Measurements from ENCODE around the gene SYT7.

Gene SYT7

GRCh38 chr11:61596542-61596941 is 15.7 kb upstream of the SYT7 start:
- no peak overlapping the region for H3K27ac ChIP-seq (ENCODE audit: low read length)
- no peak overlapping the region for H3K4me3 ChIP-seq (ENCODE audit: low read length)
- no peaks in the 10 kb centered on the region for H4K20me1 ChIP-seq (ENCODE audit: insufficient read depth, low read length)
- no peaks in the 10 kb centered on the region for H3F3A ChIP-seq (ENCODE audit: insufficient read depth, low read length)
- no peak overlapping the region for H3K9ac ChIP-seq (ENCODE audit: low read length)
- no peaks in the 10 kb centered on the region for H3K79me2 ChIP-seq (ENCODE audit: low read length)
- no peaks in the 10 kb centered on the region for H3K4me1 ChIP-seq (ENCODE audit: low read length)
- no peaks in the 10 kb centered on the region for H3K9me3 ChIP-seq (replicated peaks; ENCODE audit: insufficient read depth, low read length)
- H3K4me2 ChIP-seq (ENCODE audit: low read depth, low read length): no peak overlapping the region
- no peaks in the 10 kb centered on the region for H3K36me3 ChIP-seq (replicated peaks; ENCODE audit: insufficient read depth, low read length)
- no peaks in the 10 kb centered on the region for H3K9me2 ChIP-seq (replicated peaks; ENCODE audit: insufficient read depth, low read length)
- TF ChIP-seq EZH2 (optimal IDR thresholded peaks at IDR 0.05; ENCODE audit: low read depth, low read length): no peak
- TF ChIP-seq EZH2phosphoT487 (IDR thresholded peaks at IDR 0.05; ENCODE audit: low read length): no peak
- TF ChIP-seq, protein P1, sequence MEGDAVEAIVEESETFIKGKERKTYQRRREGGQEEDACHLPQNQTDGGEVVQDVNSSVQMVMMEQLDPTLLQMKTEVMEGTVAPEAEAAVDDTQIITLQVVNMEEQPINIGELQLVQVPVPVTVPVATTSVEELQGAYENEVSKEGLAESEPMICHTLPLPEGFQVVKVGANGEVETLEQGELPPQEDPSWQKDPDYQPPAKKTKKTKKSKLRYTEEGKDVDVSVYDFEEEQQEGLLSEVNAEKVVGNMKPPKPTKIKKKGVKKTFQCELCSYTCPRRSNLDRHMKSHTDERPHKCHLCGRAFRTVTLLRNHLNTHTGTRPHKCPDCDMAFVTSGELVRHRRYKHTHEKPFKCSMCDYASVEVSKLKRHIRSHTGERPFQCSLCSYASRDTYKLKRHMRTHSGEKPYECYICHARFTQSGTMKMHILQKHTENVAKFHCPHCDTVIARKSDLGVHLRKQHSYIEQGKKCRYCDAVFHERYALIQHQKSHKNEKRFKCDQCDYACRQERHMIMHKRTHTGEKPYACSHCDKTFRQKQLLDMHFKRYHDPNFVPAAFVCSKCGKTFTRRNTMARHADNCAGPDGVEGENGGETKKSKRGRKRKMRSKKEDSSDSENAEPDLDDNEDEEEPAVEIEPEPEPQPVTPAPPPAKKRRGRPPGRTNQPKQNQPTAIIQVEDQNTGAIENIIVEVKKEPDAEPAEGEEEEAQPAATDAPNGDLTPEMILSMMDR (IDR thresholded peaks at IDR 0.05; ENCODE audit: low read length): no peak
- no peak for DNase-seq
- H3K27me3 ChIP-seq (replicated peaks; ENCODE audit: insufficient read depth, low read length): peaks cover 97% of the 10 kb centered on the region
- no peak overlapping the region for H2AFZ ChIP-seq (ENCODE audit: low read length)

DNA sequence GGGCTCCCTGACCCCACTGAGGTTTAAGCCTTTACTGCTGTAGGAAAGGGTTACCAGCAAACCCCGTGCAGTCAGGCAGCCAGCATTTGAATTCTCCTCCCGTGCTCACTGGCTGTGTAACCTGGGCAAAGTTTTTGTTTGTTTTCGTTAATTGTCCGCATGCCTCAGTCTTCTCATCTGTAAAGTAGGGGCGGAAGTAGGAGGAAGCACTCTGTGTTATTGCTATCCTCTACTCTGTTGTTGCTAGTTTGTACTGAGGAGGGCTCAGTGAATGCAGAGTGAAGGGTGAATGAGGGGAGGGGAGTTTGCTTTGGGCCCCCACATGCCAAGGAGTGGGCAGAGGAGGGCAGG is 14.0 kb upstream of the SYT7 start:
- Histone ChIP-seq H3K79me2 (ENCODE audit: low read length) (no peaks in the 10 kb centered on the region), H3K9ac (ENCODE audit: low read length) (no peak overlapping the region), H3K27ac (ENCODE audit: low read length) (no peak overlapping the region), H3K4me1 (ENCODE audit: low read length) (no peaks in the 10 kb centered on the region), H3K4me3 (ENCODE audit: low read length) (no peak overlapping the region), H3K9me3 (replicated peaks; ENCODE audit: insufficient read depth, low read length) (no peaks in the 10 kb centered on the region), H3K27me3 (replicated peaks; ENCODE audit: insufficient read depth, low read length) (peaks cover 98% of the 10 kb centered on the region), H3F3A (ENCODE audit: insufficient read depth, low read length) (no peaks in the 10 kb centered on the region), H3K9me2 (replicated peaks; ENCODE audit: insufficient read depth, low read length) (no peaks in the 10 kb centered on the region), H4K20me1 (ENCODE audit: insufficient read depth, low read length) (no peaks in the 10 kb centered on the region), H3K4me2 (ENCODE audit: low read depth, low read length) (no peak overlapping the region), H3K36me3 (replicated peaks; ENCODE audit: insufficient read depth, low read length) (no peaks in the 10 kb centered on the region), H2AFZ (ENCODE audit: low read length) (no peak overlapping the region)
- TF ChIP-seq EZH2phosphoT487 (IDR thresholded peaks at IDR 0.05; ENCODE audit: low read length) (no peak), EZH2 (optimal IDR thresholded peaks at IDR 0.05; ENCODE audit: low read depth, low read length) (no peak)
- TF ChIP-seq, protein P1 (IDR thresholded peaks at IDR 0.05; ENCODE audit: low read length): no peak
- no peak for DNase-seq

GRCh38 chr11:61593151-61593550 is 12.3 kb upstream of the SYT7 start:
- TF ChIP-seq, protein P1 (IDR thresholded peaks at IDR 0.05; ENCODE audit: low read length): no peak
- no peak for TF ChIP-seq EZH2phosphoT487 (IDR thresholded peaks at IDR 0.05; ENCODE audit: low read length)
- TF ChIP-seq EZH2 (optimal IDR thresholded peaks at IDR 0.05; ENCODE audit: low read depth, low read length): no peak
- Histone ChIP-seq H3K36me3 (replicated peaks; ENCODE audit: insufficient read depth, low read length) (no peaks in the 10 kb centered on the region), H3K27ac (ENCODE audit: low read length) (no peak overlapping the region), H2AFZ (ENCODE audit: low read length) (no peak overlapping the region), H3K27me3 (replicated peaks; ENCODE audit: insufficient read depth, low read length) (peaks cover 98% of the 10 kb centered on the region), H3K9me3 (replicated peaks; ENCODE audit: insufficient read depth, low read length) (no peaks in the 10 kb centered on the region), H3K79me2 (ENCODE audit: low read length) (no peaks in the 10 kb centered on the region), H3K9me2 (replicated peaks; ENCODE audit: insufficient read depth, low read length) (no peaks in the 10 kb centered on the region), H3K4me2 (ENCODE audit: low read depth, low read length) (no peak overlapping the region), H3K4me3 (ENCODE audit: low read length) (no peak overlapping the region), H3F3A (ENCODE audit: insufficient read depth, low read length) (no peaks in the 10 kb centered on the region), H3K4me1 (ENCODE audit: low read length) (no peaks in the 10 kb centered on the region), H4K20me1 (ENCODE audit: insufficient read depth, low read length) (no peaks in the 10 kb centered on the region), H3K9ac (ENCODE audit: low read length) (no peak overlapping the region)
- no peak for DNase-seq

Measured in MM.1S (cell line).